ENCODE data around the gene PEX26.
"Not testable (repeated sequence)": the region's sequence is repeated elsewhere in the genome, so short reads cannot be mapped to it uniquely, and the experiment has no call there.

The PEX26 gene

DNA sequence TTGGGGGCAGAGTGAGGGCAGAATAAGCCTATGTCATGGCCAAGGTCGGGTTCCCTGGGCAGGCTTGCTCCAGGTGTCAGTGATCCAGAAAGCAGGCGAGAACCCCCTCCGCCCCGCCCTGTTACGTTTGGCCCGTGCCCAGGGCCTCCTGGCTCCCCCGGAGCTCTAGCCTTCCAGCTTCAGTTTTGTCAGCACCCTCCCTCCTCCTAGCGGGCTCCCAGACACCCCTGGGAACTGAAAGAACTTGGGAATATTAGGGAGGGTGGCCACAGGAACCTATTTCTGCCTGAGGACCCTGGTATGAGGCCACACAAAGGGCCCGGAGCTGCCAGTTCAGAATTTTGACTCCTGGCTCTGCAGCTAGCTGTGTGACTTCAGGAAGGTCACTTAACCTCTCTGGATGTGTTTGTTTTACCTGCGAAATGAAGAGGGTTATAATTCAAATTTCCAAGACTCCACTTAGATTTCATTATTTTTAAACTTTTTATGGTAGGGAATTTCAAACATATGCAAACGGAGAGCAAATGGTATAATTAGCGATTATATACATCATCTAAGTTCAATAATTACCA, 34.1 kb downstream of the PEX26 start:
- no peak for DNase-seq (ENCODE audit: low read depth)
- no peak overlapping the region for H3K4me3 ChIP-seq (ENCODE audit: low read depth, low read length)

DNA sequence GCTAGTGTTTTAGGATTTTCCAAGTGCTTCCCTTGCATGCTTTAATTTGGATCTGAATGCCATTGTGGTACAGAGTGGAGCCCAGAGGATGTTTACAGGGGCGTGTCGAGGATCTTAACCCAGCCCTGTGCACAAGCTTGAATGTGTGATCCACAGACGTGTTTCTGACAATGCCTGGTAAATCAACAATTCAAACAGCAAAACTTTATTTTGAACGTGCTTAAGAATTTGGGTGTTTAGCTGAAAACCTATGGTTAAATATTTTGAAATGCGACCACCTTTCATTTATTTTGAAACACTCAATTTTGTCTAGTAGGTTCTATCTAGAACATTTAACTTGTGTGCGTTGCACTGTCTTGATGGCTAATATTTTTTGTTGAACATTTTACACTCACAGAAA, 34.6 kb downstream of the PEX26 start:
- no peak for DNase-seq (ENCODE audit: low read depth)
- no peak overlapping the region for H3K4me3 ChIP-seq (ENCODE audit: low read depth, low read length)

DNA sequence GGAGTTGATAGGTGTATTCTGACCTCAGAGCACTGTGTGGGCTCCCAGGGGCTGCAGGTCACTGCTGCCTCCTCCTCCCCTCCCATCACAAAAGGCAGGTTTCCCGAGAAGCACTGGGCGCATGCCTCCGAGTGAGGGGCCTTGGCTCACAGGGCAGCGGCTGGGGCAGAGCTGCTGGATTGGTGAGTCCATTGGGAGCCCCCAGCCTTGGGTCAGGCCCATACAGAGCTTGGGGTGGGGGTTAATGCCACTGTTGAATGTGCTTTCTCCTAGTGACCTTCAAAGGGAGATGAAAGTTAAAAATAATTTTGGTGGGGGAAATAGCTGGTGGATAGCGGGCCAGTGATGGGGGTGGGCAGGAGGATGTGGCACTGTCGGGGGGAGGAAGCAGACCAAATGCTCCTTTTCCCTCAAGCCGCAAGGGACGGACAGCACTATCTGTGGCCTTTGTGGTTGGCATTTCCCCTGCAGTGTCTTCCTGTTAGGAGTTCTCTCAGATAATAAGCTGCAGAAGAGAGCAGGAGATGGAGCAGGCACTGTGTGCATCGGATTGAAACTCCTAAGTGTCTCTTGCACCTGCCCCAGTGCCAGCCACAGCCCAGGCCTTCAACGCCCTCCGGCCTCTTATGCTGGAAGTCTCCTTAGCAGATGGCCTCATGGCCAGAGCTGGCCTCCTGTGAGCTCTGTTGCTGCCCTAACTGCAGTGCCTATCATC, 36.0 kb downstream of the PEX26 start:
- H3K4me3 ChIP-seq (ENCODE audit: low read depth, low read length): no peak overlapping the region
- no peak for DNase-seq (ENCODE audit: low read depth)

DNA sequence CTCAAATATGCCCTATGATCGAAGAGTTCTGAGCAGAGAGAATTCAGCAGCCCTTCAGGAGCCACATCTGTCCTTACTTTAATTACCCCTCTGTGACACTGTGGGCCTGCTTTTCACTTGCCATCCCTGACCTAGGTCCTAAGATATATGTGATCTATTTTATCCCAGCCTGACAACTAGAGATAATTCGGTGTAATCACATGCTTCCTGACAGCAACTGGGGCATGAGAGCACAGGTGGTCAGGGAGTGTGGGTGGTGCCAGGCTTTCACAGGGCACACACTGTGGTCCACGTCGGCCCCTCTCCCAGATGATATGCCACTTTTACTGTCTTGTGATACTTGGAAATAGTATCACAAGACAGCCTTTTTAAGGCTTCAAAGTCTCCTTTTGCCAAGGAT, 36.7 kb downstream of the PEX26 start:
- no peak overlapping the region for H3K4me3 ChIP-seq (ENCODE audit: low read depth, low read length)
- DNase-seq (ENCODE audit: low read depth): no peak

DNA sequence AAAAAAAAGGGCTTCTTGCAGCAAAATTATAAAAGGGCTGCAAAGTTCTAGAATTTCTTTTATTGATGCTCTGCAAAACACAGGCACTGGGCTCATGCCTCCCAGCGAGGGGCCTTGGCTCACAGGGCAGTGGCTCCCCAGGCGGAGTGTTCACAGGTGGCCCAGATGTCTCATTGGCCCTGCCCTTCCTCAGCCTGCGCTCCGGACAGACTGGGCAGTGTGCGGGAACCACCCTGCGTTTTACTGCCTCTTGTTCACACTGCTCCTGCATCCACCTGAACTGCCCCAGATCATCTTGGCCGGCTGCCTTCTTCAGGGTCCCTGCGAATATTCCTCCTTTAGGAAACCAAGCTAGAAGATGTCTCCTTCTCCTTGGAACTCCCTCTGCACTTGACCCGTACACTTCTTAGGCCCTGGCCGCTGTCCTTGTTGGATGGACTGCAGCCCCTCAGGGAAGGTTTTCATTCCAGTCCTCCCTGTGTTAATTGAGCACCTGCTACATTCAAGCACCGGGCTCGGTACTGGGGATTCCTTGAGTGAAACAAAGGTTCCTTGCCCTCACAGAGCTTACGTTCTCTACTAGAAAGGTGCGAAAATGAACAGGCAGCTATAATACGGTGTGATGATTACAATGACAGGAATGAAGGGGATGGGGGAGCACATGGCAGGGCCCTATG, 37.3 kb downstream of the PEX26 start:
- DNase-seq (ENCODE audit: low read depth): no peak
- no peak overlapping the region for H3K4me3 ChIP-seq (ENCODE audit: low read depth, low read length)

DNA sequence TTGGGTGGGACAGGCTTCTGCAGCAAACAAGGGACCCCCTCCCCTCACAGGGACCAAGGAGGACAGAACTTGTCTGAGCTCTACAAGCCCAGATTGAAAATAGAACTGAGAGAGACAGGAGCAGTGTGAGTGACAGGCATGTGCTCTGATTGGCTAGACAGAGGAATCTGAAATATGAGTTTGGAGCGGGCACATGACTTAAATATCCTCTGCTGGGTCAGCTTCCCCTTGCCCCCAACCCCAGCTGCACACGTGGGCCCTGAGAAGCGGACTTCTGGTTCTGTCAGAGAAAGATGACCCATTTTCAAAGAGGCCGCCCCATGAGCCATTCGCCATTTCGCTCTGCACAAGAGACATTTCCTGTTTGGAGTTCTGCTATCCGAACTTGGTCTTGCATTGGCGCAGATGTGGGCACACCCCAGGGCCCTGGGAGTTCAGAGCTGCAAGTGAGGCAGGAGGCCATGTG, 38.1 kb downstream of the PEX26 start:
- DNase-seq (ENCODE audit: low read depth): no peak

DNA sequence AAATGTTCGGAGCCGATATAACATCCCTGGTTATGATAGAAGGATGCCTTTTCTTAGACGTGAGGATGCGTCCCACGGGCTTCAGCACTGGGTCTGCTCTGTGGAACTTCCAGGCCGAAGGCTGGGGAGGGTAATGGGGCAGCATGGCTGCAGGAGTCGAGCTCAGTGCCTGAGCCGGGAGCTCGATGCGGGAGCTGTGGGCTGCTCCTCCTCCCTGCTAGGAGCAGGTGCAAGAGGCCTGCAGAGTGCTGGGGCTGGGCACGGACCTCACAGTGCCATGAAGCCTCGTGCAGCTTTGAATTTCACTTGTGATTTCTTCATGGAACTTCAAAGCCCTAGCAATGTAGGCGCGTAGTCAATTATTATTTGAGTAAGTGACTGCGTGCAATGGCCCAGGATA, 38.8 kb downstream of the PEX26 start:
- H3K4me3 ChIP-seq (ENCODE audit: low read depth, low read length): no peak overlapping the region
- DNase-seq (ENCODE audit: low read depth): no peak

More for the DNA sequence above, 38.1 kb downstream of the PEX26 start:
- H3K4me3 ChIP-seq (ENCODE audit: low read depth, low read length): no peak overlapping the region

DNA sequence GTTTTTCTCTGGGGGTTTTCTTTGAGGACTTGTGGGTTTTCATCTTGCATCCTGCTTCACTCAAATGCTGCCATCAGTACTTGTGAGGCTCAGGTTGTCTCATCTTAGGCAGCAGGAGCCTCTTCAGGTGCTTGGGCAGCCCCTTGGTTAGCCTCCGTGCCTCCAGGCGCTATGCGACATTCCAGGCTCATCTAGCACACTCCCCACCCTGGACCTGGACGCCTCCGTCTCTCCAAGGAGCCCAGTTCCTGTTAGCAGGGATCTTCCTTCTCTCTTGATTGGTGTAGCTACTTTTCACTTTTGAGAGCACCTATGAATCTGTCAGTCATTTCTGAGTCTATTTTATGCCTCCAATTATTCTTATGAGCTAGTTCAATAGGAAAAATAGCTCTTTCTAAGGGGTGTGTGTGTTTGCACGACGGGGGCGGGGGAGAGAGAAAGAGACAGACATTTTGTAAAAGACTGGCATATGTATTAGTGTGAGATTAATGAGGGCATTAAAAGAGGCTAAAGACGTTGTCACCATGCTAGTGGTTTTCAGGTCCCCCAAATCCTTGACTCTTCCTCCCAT, 40.6 kb downstream of the PEX26 start:
- H3K4me3 ChIP-seq (ENCODE audit: low read depth, low read length): no peak overlapping the region
- DNase-seq (ENCODE audit: low read depth): no peak

DNA sequence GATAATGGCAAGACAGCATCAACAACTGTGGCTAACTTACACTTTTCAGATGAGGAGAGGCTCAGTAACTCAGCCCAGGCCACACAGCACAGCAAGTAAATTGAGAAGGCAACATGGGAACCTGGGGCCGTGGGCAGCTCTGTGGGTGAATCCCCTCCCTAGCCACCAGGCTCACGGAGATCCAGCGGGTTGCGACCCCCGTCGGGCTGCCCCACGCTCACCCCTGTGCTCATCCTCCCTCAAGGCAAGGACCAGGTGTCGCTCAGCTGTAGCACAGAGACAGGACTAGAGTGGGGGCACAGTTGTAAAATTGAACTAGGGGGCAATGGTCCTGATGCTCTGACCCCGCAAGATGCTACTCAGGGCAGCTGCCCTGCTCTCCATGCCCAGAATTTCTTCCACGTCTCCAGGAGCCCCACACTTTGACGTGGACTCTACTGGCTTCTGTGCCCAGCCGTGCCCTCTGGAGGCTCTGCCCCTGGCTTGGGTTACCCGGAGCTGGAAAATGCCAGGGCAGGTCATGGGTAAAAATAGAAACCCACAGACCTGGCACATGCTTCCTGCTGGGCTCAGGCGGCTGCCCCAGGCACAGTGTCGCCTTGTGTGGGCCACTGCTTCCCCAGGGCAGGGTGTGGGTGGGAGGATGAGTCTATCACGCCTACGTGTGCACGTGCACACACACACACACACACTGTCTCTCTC, 41.8 kb downstream of the PEX26 start:
- H3K4me3 ChIP-seq (ENCODE audit: low read depth, low read length): no peak overlapping the region
- DNase-seq (ENCODE audit: low read depth): no peak

DNA sequence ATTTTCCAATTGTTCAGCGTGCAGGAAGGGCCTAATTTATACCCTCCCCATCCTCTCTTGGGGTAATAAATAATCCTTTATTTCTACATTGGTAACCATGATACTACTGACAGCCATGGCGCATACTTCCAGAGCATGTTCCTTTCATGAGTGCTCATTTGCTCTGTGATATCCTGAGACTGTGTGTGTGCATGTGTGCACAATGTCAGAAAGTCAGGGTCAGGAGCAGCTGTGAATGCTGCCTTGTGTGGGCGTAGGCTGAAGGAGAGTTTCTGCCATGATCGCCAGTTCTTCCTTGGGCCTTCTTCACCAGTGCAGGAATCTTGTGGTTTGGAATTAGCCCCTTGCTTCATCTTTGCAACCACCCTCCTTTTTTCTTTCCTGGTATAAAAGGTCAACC, 43.1 kb downstream of the PEX26 start:
- peak; percentile 25 for DNase-seq (ENCODE audit: low read depth)
- no peak overlapping the region for H3K4me3 ChIP-seq (ENCODE audit: low read depth, low read length)

DNA sequence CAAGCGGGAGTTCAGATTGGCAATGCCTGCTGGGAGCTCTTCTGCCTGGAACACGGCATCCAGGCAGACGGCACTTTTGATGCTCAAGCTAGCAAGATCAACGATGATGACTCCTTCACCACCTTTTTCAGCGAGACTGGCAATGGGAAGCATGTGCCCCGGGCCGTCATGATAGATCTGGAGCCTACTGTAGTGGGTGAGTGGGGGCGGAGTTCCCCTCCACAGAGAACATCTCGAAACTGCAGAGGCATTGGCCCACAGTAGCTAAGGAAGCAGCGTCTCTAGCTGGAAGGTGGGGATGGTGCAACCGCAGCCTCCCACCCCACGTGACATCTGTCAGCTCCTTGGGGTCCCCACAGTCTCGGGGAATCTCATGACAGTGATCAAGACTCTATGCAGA, 43.7 kb downstream of the PEX26 start:
- DNase-seq (ENCODE audit: low read depth): no peak
- H3K4me3 ChIP-seq (ENCODE audit: low read depth, low read length): no peak overlapping the region

DNA sequence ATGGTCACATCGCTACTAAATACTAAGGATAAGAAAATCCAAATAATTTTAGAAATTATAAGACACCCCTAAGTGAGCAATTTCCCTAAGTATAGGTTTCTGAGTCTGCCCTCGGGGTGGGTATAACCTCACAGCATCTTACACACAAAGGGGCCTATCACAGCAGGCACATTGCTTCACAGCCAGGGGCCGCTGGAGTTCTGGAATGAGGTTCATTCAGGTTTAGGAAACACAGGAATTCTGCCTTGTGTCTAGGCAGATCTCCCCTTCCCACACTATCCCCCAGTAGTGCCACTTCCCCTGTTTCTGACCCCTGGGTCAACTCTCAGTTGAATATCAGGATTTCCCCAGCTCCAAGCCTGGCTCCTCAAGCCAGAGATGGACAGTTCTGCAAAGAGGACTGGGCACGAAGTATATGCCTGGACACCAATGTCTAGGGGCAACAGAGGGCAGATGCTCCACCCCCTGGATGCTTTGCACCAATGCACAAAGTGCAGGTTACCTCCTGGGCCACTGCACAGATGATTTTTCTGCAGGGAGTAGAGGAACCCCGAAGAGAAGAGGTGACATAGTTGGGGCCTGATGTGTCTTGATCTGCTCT, 44.3 kb downstream of the PEX26 start:
- no peak overlapping the region for H3K4me3 ChIP-seq (ENCODE audit: low read depth, low read length)
- DNase-seq (ENCODE audit: low read depth): no peak

DNA sequence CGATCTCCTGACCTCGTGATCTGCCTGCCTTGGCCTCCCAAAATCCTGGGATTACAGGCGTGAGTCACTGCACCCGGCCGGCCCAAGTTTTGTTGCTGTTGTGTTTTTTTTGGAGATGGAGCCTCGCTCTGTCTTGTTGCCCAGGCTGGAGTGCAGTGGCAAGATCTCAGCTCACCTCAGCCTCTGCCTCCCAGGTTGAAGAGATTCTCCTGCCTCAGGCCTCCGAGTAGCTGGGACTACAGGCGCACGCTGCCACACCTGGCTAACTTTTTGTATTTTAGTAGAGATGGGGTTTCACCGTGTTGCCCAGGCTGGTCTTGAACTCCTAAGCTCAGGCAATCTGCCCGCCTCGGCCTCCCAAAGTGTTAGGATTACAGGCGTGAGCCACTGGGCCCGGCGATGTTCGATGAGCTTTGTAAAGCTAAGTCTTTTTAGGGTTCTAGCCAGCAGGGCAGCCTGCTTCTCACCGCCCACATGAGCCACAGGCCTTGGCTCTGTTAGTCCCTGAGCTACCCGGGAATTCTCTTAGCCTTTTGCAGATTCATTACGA, 45.8 kb downstream of the PEX26 start:
- DNase-seq (ENCODE audit: low read depth); H3K4me3 ChIP-seq (ENCODE audit: low read depth, low read length): not testable (repeated sequence)

DNA sequence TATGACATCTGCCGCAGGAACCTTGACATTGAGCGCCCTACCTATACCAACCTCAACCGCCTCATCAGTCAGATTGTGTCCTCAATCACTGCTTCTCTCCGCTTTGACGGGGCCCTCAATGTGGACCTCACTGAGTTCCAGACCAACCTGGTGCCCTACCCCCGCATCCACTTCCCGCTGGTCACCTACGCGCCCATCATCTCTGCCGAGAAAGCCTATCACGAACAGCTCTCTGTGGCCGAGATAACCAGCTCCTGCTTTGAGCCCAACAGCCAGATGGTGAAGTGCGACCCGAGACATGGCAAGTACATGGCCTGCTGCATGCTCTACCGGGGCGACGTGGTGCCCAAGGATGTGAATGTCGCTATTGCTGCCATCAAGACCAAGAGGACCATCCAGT, 48.8 kb downstream of the PEX26 start:
- no peak overlapping the region for H3K4me3 ChIP-seq (ENCODE audit: low read depth, low read length)
- no peak for DNase-seq (ENCODE audit: low read depth)

DNA sequence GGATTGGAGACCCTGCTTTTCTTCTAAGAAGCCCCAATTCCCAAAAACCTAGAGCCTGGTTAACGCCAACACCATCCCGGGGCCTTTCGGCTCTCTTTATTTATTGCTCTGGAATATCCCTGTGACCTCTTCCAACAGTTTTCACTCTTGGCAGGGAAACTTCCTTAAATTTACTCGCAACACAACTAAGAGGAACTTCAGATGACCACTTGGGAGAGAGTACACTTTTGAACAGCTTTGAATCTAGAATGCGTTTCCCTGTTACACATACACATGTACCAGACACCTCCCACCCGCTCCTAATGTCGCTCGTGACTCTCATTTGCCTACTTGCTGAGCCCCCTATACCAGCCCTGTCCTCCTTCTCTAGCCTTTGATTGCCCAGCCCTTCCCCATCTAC, 52.2 kb downstream of the PEX26 start:
- DNase-seq (ENCODE audit: low read depth): no peak
- H3K4me3 ChIP-seq (ENCODE audit: low read depth, low read length): no peak overlapping the region

DNA sequence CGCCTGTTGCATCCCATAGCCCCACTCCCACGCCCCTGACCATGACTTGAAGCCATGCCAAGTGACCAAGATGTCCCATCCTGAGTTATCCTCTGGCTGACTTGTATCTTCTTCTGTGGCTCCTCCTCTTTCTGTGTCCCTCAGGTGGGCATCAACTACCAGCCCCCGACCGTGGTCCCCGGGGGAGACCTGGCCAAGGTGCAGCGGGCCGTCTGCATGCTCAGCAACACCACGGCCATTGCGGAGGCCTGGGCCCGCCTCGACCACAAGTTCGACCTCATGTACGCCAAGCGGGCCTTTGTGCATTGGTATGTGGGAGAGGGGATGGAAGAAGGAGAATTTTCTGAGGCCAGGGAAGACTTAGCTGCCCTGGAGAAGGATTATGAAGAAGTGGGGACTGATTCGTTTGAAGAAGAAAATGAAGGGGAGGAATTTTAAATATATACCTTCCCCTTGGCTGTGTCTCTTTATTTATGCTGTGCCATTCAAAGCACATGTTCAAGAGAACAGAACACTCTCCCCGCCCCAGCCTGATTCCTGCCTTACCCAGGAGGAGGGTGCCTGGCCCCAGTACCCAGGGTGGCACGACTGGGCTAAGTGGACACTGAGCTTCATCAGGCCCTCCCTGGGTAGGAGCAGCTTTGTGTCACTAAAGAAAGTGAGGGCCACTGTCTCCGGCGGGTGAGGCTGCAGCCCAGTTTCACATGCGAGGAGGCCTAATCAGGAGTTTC, 53.1 kb downstream of the PEX26 start:
- no peak for DNase-seq (ENCODE audit: low read depth)
- no peak overlapping the region for H3K4me3 ChIP-seq (ENCODE audit: low read depth, low read length)

DNA sequence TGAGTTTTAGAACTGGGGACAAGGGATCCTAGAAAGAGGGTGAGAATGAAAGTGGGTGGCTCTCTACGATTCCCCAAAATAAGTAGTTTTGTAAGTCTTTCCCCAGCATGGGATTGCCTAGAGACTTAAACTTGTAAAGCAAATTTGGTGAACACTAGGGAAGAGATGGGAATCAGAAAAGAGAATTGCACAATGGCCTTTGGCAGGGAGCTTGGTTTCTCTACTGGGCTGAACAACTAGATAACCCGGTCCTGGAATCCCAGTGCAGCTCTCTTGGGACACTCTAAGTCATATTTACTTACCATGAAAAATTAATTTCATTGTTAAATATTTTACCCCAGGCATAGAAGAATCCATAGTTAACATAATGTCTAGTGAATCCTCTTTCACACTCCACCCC, 55.7 kb downstream of the PEX26 start:
- H3K4me3 ChIP-seq (ENCODE audit: low read depth, low read length): no peak overlapping the region

DNA sequence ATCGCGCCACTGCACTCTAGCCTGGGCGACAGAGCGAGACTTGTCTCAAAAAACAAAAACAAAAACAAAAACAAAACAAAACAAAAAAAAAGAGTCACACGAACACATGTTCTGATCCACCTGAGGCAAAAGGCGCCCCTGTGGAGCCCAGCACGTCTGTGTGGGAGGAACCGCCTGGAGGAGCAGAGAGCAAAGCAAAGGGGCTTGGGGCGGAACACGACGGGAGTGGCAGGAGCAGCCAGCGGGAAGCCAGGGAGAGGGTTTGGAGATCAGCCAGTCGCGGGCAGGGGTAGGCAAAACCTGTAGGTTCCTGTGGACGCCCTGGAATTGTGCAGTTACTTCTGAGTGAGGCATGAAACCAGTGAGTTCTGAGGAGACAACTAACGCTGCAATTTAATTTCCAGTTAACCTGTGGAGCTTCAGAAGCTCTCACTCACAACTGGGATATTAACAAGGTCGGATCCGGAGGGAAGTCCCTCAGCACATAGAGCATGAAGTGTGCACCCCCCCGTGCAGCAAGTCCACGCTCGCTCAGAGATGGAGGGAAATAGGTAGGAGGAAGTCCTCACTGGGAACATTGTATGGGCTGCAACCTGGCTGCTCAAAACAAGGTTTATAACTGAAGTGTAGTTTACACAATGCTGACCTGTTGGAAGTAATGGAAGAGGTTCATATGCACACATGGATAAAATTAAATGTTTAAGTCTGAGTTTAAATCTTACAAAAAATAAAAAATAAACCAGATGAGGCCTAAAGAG, 59.0 kb downstream of the PEX26 start:
- no peak overlapping the region for H3K4me3 ChIP-seq (ENCODE audit: low read depth, low read length)
- DNase-seq (ENCODE audit: low read depth): no peak

More for the DNA sequence above, 55.7 kb downstream of the PEX26 start:
- DNase-seq (ENCODE audit: low read depth): no peak

Data from skeletal muscle cell (primary cell).